Measurements from ENCODE around the gene TOPBP1.

- TF ChIP-seq CTCF (IDR thresholded peaks at IDR 0.05) (no peak), POLR2A (IDR thresholded peaks at IDR 0.05) (no peak)
Measured at GRCh38 chr3:133703915-133704314, 42.2 kb upstream of the TOPBP1 start.
